Measurements from ENCODE around the gene NUP43. TPM values are rescaled to one million over a fixed set of nuclear protein-coding genes. Genes with fewer than 3 reads are reported as not detected.
A peak's percentile ranks its signal among the peaks of the same experiment; 100 is the strongest.
"Not testable (repeated sequence)": the region's sequence is repeated elsewhere in the genome, so short reads cannot be mapped to it uniquely, and the experiment has no call there.

NUP43 gene
- total RNA-seq, 1 donor from 2014 or later = 29.8 TPM

- no peak for DNase-seq (ENCODE audit: low read depth)
- TF ChIP-seq, protein P1, sequence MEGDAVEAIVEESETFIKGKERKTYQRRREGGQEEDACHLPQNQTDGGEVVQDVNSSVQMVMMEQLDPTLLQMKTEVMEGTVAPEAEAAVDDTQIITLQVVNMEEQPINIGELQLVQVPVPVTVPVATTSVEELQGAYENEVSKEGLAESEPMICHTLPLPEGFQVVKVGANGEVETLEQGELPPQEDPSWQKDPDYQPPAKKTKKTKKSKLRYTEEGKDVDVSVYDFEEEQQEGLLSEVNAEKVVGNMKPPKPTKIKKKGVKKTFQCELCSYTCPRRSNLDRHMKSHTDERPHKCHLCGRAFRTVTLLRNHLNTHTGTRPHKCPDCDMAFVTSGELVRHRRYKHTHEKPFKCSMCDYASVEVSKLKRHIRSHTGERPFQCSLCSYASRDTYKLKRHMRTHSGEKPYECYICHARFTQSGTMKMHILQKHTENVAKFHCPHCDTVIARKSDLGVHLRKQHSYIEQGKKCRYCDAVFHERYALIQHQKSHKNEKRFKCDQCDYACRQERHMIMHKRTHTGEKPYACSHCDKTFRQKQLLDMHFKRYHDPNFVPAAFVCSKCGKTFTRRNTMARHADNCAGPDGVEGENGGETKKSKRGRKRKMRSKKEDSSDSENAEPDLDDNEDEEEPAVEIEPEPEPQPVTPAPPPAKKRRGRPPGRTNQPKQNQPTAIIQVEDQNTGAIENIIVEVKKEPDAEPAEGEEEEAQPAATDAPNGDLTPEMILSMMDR (conservative IDR thresholded peaks at IDR 0.05; ENCODE audit: low read depth, low read length) = no peak
Observed at GRCh38 chr6:149749594-149750135, 3.3 kb upstream of the NUP43 start, which contains the start of gene PCMT1. TSS of gene PCMT1 (plus strand) at chr6:149749741. CDS start at chr6:149749902, 161 bp downstream.

GRCh38 chr6:149749082-149749593, 2.8 kb upstream of the NUP43 start:
- peak overlapping the region; percentile 100 for H3K4me3 ChIP-seq (ENCODE audit: low read depth, low read length)
- not testable (repeated sequence) for DNase-seq (ENCODE audit: low read depth)

More at GRCh38 chr6:149749594-149750135, 3.3 kb upstream of the NUP43 start, which contains the start of gene PCMT1:
- peak within 1 kb of the TSS; percentile 100 for H3K4me3 ChIP-seq (ENCODE audit: low read depth, low read length)

- peak overlapping the region; percentile 85 for H3K4me3 ChIP-seq (ENCODE audit: low read depth, low read length)
Observed at GRCh38 chr6:149745252-149745651, 1.1 kb downstream of the NUP43 start.

GRCh38 chr6:149734915-149735314, 11.4 kb downstream of the NUP43 start:
- no peak for DNase-seq (ENCODE audit: low read depth)
- H3K4me3 ChIP-seq (ENCODE audit: low read depth, low read length) = no peak overlapping the region
- TF ChIP-seq, protein P1 (conservative IDR thresholded peaks at IDR 0.05; ENCODE audit: low read depth, low read length) = no peak

More at GRCh38 chr6:149745252-149745651, 1.1 kb downstream of the NUP43 start:
- not testable (repeated sequence) for DNase-seq (ENCODE audit: low read depth)

DNA sequence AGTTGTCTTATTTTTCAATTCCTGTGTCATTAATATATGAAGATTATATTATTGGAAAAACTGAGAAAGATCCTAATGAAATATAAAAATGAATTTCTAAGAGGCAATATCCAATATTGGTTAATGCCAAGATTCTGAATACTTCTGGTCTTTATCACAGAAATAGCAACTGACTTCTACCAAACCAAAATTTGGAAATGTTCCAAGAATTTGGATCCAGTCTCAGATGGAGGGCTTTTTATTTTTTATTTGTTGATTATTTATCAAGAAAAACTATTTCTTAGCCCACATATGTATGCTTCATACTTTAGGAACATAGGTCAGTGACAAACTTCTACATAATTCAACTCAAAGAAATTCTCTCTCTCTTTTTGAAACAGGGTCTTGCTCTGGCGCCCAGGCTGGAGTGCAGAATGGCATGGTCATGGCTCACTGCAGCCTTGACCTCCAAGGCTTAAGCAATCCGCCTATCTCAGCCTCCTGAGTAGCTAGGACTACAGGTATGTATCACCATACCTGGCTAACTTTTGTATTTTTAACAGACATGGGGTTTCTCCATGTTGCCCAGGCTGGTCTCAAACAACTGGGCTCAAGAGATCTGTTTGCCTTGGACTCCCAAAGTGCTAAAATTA, 13.1 kb downstream of the NUP43 start:
- TF ChIP-seq, protein P1 (conservative IDR thresholded peaks at IDR 0.05; ENCODE audit: low read depth, low read length) = no peak
- no peak overlapping the region for H3K4me3 ChIP-seq (ENCODE audit: low read depth, low read length)
- no peak for DNase-seq (ENCODE audit: low read depth)

DNA sequence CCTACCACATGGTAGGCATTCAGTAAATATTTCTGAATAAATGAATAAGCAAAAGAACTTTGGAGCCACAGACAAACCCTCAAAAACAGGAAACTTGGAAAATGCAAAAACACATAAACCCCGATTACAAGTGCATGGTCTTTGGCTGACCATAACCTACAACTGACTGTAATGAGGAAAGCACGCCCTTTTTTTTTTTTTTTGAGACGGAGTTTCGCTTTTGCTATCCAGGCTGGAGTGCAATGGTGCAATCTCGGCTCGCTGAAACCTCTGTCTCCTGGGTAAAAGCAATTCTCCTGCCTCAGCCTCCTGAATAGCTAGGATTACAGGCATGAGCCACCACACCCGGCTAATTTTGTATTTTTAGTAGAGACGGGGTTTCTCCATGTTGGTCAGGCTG, 16.5 kb downstream of the NUP43 start:
- H3K4me3 ChIP-seq (ENCODE audit: low read depth, low read length) = no peak overlapping the region
- TF ChIP-seq, protein P1 (conservative IDR thresholded peaks at IDR 0.05; ENCODE audit: low read depth, low read length) = no peak
- no peak for DNase-seq (ENCODE audit: low read depth)

- H3K4me3 ChIP-seq (ENCODE audit: low read depth, low read length) = no peak overlapping the region
- no peak for DNase-seq (ENCODE audit: low read depth)
- TF ChIP-seq, protein P1 (conservative IDR thresholded peaks at IDR 0.05; ENCODE audit: low read depth, low read length) = no peak
Observed at GRCh38 chr6:149728499-149729234, 17.7 kb downstream of the NUP43 start.
